Measurements from ENCODE around the gene ATP13A3. TPM values are rescaled to one million over a fixed set of nuclear protein-coding genes. Genes with fewer than 3 reads are reported as not detected.
"Not testable (repeated sequence)": the region's sequence is repeated elsewhere in the genome, so short reads cannot be mapped to it uniquely, and the experiment has no call there.

The ATP13A3 gene
- 100 to 1,000 TPM in 3 of 6 donors, 10 to 100 TPM in 3; 67.9 to 152 (median 94.6) TPM for total RNA-seq

- WGBS, 2 donors: 0 to 1% methylated on average over 18 to 21 of the region's 99 CpGs
- Histone ChIP-seq H3K4me1 (peaks cover 18 to 50% (median 32%) of the 10 kb centered on the region in 4 donors), H3K36me3 (no peaks in the 10 kb centered on the region), H3K27ac (peak within 1 kb of the TSS; percentile 90 to 95 (median 92)), H3K27me3 (no peaks in the 10 kb centered on the region), H3K9me3 (no peaks in the 10 kb centered on the region), H3K4me3 (peak within 1 kb of the TSS; percentile 66 to 75 (median 72))
- ATAC-seq (ENCODE audit: low FRiP score in 2 of 2): peak; percentile 95
- DNase-seq: peak; percentile 93 to 98
- TF ChIP-seq, protein P1, sequence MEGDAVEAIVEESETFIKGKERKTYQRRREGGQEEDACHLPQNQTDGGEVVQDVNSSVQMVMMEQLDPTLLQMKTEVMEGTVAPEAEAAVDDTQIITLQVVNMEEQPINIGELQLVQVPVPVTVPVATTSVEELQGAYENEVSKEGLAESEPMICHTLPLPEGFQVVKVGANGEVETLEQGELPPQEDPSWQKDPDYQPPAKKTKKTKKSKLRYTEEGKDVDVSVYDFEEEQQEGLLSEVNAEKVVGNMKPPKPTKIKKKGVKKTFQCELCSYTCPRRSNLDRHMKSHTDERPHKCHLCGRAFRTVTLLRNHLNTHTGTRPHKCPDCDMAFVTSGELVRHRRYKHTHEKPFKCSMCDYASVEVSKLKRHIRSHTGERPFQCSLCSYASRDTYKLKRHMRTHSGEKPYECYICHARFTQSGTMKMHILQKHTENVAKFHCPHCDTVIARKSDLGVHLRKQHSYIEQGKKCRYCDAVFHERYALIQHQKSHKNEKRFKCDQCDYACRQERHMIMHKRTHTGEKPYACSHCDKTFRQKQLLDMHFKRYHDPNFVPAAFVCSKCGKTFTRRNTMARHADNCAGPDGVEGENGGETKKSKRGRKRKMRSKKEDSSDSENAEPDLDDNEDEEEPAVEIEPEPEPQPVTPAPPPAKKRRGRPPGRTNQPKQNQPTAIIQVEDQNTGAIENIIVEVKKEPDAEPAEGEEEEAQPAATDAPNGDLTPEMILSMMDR (IDR thresholded peaks at IDR 0.05): no peak
- TF ChIP-seq POLR2AphosphoS5 (IDR thresholded peaks at IDR 0.05): peak; percentile 93 to 96
- TF ChIP-seq POLR2A (IDR thresholded peaks at IDR 0.05): peak in 3 of 4 donors; percentile 41 to 89 (median 83)
- peak in 1 of 4 donors; percentile 61 for TF ChIP-seq EP300 (IDR thresholded peaks at IDR 0.05)
Observed at GRCh38 chr3:194486540-194487288, at the start of gene ATP13A3. Gene ATP13A3, minus strand, starts transcription at chr3:194487002. Its CDS starts 24,812 bp downstream, at chr3:194462190.

DNA sequence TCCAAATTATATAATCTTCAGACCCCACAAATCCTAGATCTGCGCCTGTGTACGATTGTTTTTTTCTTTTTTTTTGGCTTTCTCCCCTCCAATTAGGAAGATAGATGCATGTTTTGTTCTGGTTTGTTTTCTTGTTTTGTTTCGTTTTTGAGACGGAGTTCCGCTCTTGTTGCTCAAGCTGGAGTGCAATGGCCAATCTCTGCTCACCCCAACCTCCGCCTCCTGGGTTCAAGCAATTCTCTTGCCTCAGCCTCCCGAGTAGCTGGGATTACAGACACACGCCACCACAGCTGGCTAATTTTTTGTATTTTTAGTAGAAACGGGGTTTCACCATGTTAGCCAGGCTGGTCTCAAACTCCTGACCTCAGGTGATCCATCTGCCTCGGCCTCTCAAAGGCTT, 48.4 kb upstream of the ATP13A3 start:
- not testable (repeated sequence) for ATAC-seq (ENCODE audit: low FRiP score in 2 of 2); H3K27me3 ChIP-seq; H3K27ac ChIP-seq; DNase-seq; H3K36me3 ChIP-seq; H3K4me3 ChIP-seq
- Histone ChIP-seq H3K9me3 (peaks cover 0 to 10% (median 0%) of the 10 kb centered on the region in 4 donors), H3K4me1 (peaks cover 0 to 12% (median 7%) of the 10 kb centered on the region in 4 donors)
- WGBS, 2 donors: 79 to 96% methylated on average over 10 of the region's 10 CpGs

DNA sequence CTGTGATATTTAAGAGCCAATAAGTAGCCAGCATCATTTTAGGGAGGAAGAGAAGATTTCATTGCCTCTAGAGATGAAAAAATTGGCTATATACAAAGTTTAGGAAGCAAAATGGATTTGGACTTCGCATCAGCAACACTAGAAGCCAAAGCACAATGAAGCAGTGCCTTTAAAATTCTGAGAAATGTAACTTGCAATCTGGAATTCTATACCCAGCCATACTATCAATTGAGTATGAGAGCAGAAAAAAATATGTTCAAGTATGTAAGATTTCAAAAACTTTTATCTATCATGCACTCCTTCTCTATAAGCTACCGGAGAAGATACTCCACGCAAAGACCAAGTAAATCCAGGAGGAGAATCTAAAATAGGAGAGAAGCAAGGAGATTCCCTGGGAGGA, 47.4 kb upstream of the ATP13A3 start:
- no peak overlapping the region for H3K4me3 ChIP-seq
- no peak for TF ChIP-seq POLR2A (IDR thresholded peaks at IDR 0.05)
- no peak for TF ChIP-seq POLR2AphosphoS5 (IDR thresholded peaks at IDR 0.05)
- TF ChIP-seq, protein P1 (IDR thresholded peaks at IDR 0.05): no peak
- no peak for TF ChIP-seq EP300 (IDR thresholded peaks at IDR 0.05)
- peaks cover 0 to 12% (median 7%) of the 10 kb centered on the region in 4 donors for H3K4me1 ChIP-seq
- H3K9me3 ChIP-seq: peaks cover 0 to 10% (median 0%) of the 10 kb centered on the region in 4 donors
- H3K27me3 ChIP-seq: no peaks in the 10 kb centered on the region
- 91 to 98% methylated on average over 3 of the region's 3 CpGs for WGBS, 2 donors
- no peaks in the 10 kb centered on the region for H3K36me3 ChIP-seq
- DNase-seq (no peak), ATAC-seq (ENCODE audit: low FRiP score in 2 of 2) (no peak)
- H3K27ac ChIP-seq: no peak overlapping the region

DNA sequence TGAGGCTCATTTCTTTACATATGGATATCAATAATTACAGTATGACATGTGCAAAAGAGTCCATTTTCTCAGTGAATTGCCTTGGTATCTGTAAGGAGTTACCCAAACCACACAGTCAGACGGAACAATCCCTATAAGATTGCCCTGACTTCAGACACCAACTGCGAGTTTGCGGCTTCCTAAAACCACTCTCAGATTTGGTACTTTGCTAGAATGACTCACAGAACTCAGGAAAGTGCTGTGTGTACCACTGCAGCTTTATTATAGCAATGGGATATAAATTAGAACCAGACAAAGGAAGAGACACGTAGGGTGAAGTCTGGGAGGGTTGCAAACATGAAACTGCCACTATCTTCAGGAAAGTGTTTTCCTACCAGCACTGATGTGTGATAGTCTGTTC, 45.8 kb upstream of the ATP13A3 start:
- DNase-seq (no peak), ATAC-seq (ENCODE audit: low FRiP score in 2 of 2) (no peak)
- H3K27ac ChIP-seq: no peak overlapping the region
- 53 to 63% methylated on average over 4 of the region's 4 CpGs for WGBS, 2 donors
- no peaks in the 10 kb centered on the region for H3K27me3 ChIP-seq
- no peaks in the 10 kb centered on the region for H3K36me3 ChIP-seq
- H3K4me3 ChIP-seq: no peak overlapping the region
- TF ChIP-seq EP300 (IDR thresholded peaks at IDR 0.05): no peak
- no peak for TF ChIP-seq POLR2A (IDR thresholded peaks at IDR 0.05)
- TF ChIP-seq, protein P1 (IDR thresholded peaks at IDR 0.05): no peak
- no peak for TF ChIP-seq POLR2AphosphoS5 (IDR thresholded peaks at IDR 0.05)
- peaks cover 0 to 10% (median 0%) of the 10 kb centered on the region in 4 donors for H3K9me3 ChIP-seq
- peaks cover 0 to 7% (median 5%) of the 10 kb centered on the region in 4 donors for H3K4me1 ChIP-seq

GRCh38 chr3:194527726-194528125, 40.9 kb upstream of the ATP13A3 start:
- 89 to 100% methylated on average over 1 to 2 of the region's 2 CpGs for WGBS, 2 donors
- DNase-seq (no peak), ATAC-seq (ENCODE audit: low FRiP score in 2 of 2) (no peak)
- Histone ChIP-seq H3K4me1 (no peaks in the 10 kb centered on the region), H3K27ac (peak overlapping the region in 2 of 4 donors; percentile 35 to 57), H3K9me3 (no peaks in the 10 kb centered on the region), H3K4me3 (no peak overlapping the region), H3K27me3 (no peaks in the 10 kb centered on the region), H3K36me3 (no peaks in the 10 kb centered on the region)
- TF ChIP-seq EP300 (IDR thresholded peaks at IDR 0.05) (no peak), POLR2A (IDR thresholded peaks at IDR 0.05) (no peak), POLR2AphosphoS5 (IDR thresholded peaks at IDR 0.05) (no peak)
- TF ChIP-seq, protein P1 (IDR thresholded peaks at IDR 0.05): no peak

Measured in upper lobe of left lung (tissue), 6 donors.